WTC11 (cell line): ENCODE data around the gene OR3A2. TPM values are rescaled to one million over a fixed set of nuclear protein-coding genes. Genes with fewer than 3 reads are reported as not detected.
"Not testable (repeated sequence)": the region's sequence is repeated elsewhere in the genome, so short reads cannot be mapped to it uniquely, and the experiment has no call there.

Experiments used
- ATAC-seq: fragments of 200-7000 bp; cut with Tn5 transposase; 2 replicates; pipeline ENCODE4 v1.10.0; 2021; ENCODE audit warnings: mild to moderate bottlenecking, moderate library complexity
- CTCF ChIA-PET: fragments of 300-600 bp; sonication (Branson Sonifier 250); formaldehyde crosslinking; loops from one replicate; lab custom pipeline; 2021; ENCODE audit warnings: antibody characterized with exemption; lab: Charles Lee
- POLR2A ChIA-PET: fragments of 350-600 bp; sonication (Branson Sonifier 250); formaldehyde crosslinking; loops from one replicate; lab custom pipeline; 2021; ENCODE audit warnings: antibody characterized with exemption; lab: Charles Lee
- DNase-seq: peaks from one replicate; pipeline ENCODE4 v3.0.0; 2021; ENCODE audit warnings: low spot score
- H3K27ac Mint-ChIP-seq: 2 replicates; pipeline ENCODE4 v1.8.0; 2021; ENCODE audit warnings: mixed read lengths
- H3K27me3 Mint-ChIP-seq: 2 replicates; pipeline ENCODE4 v1.8.0; 2021; ENCODE audit warnings: low read depth, mild to moderate bottlenecking, moderate library complexity, mixed read lengths
- H3K36me3 Mint-ChIP-seq: 2 replicates; pipeline ENCODE4 v1.8.0; 2021; ENCODE audit warnings: mixed read lengths
- H3K4me1 Mint-ChIP-seq: 2 replicates; pipeline ENCODE4 v1.8.0; 2022; ENCODE audit warnings: mixed read lengths
- H3K4me3 Mint-ChIP-seq: 2 replicates; pipeline ENCODE4 v1.8.0; 2021; ENCODE audit warnings: mild to moderate bottlenecking, moderate library complexity, mixed read lengths
- H3K9me3 Mint-ChIP-seq: 2 replicates; pipeline ENCODE4 v1.8.0; 2021; ENCODE audit warnings: mixed read lengths
- ATF6 ChIP-seq: sonication (generic); formaldehyde crosslinking; IDR thresholded peaks from 2 replicates; pipeline ENCODE4 v1.8.1; 2023; ENCODE audit warnings: mild to moderate bottlenecking, missing genetic modification reagents
- CTCF ChIP-seq: fragments of 200-600 bp; IDR thresholded peaks from 2 replicates; pipeline ENCODE4 v1.8.0; 2022; ENCODE audit warnings: antibody characterized with exemption
- E2F5 ChIP-seq: sonication (generic); formaldehyde crosslinking; IDR thresholded peaks from 2 replicates; pipeline ENCODE4 v1.8.1; 2022; ENCODE audit warnings: mild to moderate bottlenecking, moderate library complexity, missing genetic modification reagents
- FOXK1 ChIP-seq: sonication (generic); formaldehyde crosslinking; IDR thresholded peaks from 2 replicates; pipeline ENCODE4 v1.8.0; 2022; ENCODE audit warnings: mild to moderate bottlenecking, moderate library complexity, missing genetic modification reagents
- FOXP1 ChIP-seq: sonication (generic); formaldehyde crosslinking; IDR thresholded peaks from 2 replicates; pipeline ENCODE4 v1.8.0; 2022; ENCODE audit warnings: missing genetic modification reagents, mild to moderate bottlenecking, moderate library complexity, borderline replicate concordance
- GTF2I ChIP-seq: fragments of 250-450 bp; sonication (Bioruptor Pico); conservative IDR thresholded peaks from 2 replicates; pipeline ENCODE4 v1.4.0; 2021; ENCODE audit warnings: mild to moderate bottlenecking
- HMGA2 ChIP-seq: fragments of 250-450 bp; sonication (Bioruptor Pico); IDR thresholded peaks from 2 replicates; pipeline ENCODE4 v1.4.0; 2021; ENCODE audit warnings: mild to moderate bottlenecking, moderate library complexity
- MLX ChIP-seq: sonication (generic); formaldehyde crosslinking; IDR thresholded peaks from 2 replicates; pipeline ENCODE4 v1.8.1; 2023; ENCODE audit warnings: mild to moderate bottlenecking, missing genetic modification reagents, moderate library complexity
- MXD4 ChIP-seq: fragments of 250-450 bp; sonication (Bioruptor Pico); IDR thresholded peaks from 2 replicates; pipeline ENCODE4 v1.8.0; 2021; ENCODE audit warnings: mild to moderate bottlenecking, moderate library complexity, borderline replicate concordance
- PRDM15 ChIP-seq: sonication (generic); formaldehyde crosslinking; IDR thresholded peaks from 2 replicates; pipeline ENCODE4 v1.8.0; 2022; ENCODE audit warnings: missing genetic modification reagents
- SOX15 ChIP-seq: fragments of 250-450 bp; sonication (Bioruptor Pico); IDR thresholded peaks from 2 replicates; pipeline ENCODE4 v1.9.0; 2021; ENCODE audit warnings: mild to moderate bottlenecking
- TP53 ChIP-seq: sonication (generic); formaldehyde crosslinking; IDR thresholded peaks from 2 replicates; pipeline ENCODE4 v1.8.1; 2023; ENCODE audit warnings: mild to moderate bottlenecking, missing genetic modification reagents
- USF1 ChIP-seq: sonication (generic); formaldehyde crosslinking; IDR thresholded peaks from 2 replicates; pipeline ENCODE4 v1.8.0; 2022; ENCODE audit warnings: mild to moderate bottlenecking, missing genetic modification reagents
- ZNF121 ChIP-seq: sonication (generic); formaldehyde crosslinking; IDR thresholded peaks from 2 replicates; pipeline ENCODE4 v1.8.0; 2023; ENCODE audit warnings: missing genetic modification reagents
- ZNF281 ChIP-seq: sonication (generic); formaldehyde crosslinking; IDR thresholded peaks from 2 replicates; pipeline ENCODE4 v1.8.0; 2023; ENCODE audit warnings: mild to moderate bottlenecking, missing genetic modification reagents
- ZNF317 ChIP-seq: sonication (generic); formaldehyde crosslinking; IDR thresholded peaks from 2 replicates; pipeline ENCODE4 v1.8.1; 2023; ENCODE audit warnings: low read depth, mild to moderate bottlenecking, moderate library complexity, missing genetic modification reagents, borderline replicate concordance
- ZNF671 ChIP-seq: fragments of 250-450 bp; sonication (Bioruptor Pico); IDR thresholded peaks from 2 replicates; pipeline ENCODE4 v1.8.0; 2021; ENCODE audit warnings: mild to moderate bottlenecking
- total RNA-seq: library from RNA; stranded (reverse); gene quantifications from 3 replicates; pipeline ENCODE4 v1.2.3, GENCODE V29; 2021

Gene OR3A2
- total RNA-seq, 1 experiment from 2014 or later = not detected

- H3K4me3 Mint-ChIP-seq, H3K27ac Mint-ChIP-seq, POLR2A ChIA-PET, H3K36me3 Mint-ChIP-seq, CTCF ChIA-PET, H3K4me1 Mint-ChIP-seq: not testable (repeated sequence)
- ATAC-seq (peak; percentile 77), DNase-seq (peak; percentile 56)
- TF ChIP-seq FOXK1 (CRISPR knock-in tag) = 0 out of 2 replicates have a peak, but pooled peaks have one; percentile 21
- 0 out of 2 replicates have a peak, but pooled peaks have one; percentile 26 for TF ChIP-seq FOXP1
- Mint-ChIP-seq H3K9me3 (peaks cover 20% of the 10 kb centered on the region), H3K27me3 (peaks cover 11% of the 10 kb centered on the region)
Observed at GRCh38 chr17:3397801-3398200, 11.7 kb upstream of the OR3A2 start.

GRCh38 chr17:3389791-3390190 is 3.7 kb upstream of the OR3A2 start:
- POLR2A ChIA-PET = no interaction called here
- H3K4me3 Mint-ChIP-seq = no peak overlapping the region
- H3K4me1 Mint-ChIP-seq = peaks cover 5% of the 10 kb centered on the region; the same call in 1 of the 2 replicates
- H3K36me3 Mint-ChIP-seq = no peaks in the 10 kb centered on the region
- H3K27ac Mint-ChIP-seq = no peak overlapping the region
- CTCF ChIA-PET = no interaction called here
- no peak for TF ChIP-seq HMGA2 (CRISPR knock-in tag)
- TF ChIP-seq MLX (CRISPR knock-in tag) = no peak
- TF ChIP-seq ZNF671 (CRISPR knock-in tag) = no peak
- no peak for TF ChIP-seq ZNF317 (CRISPR knock-in tag)
- ATAC-seq = no peak
- peaks cover 12% of the 10 kb centered on the region for H3K9me3 Mint-ChIP-seq
- DNase-seq = no peak
- peaks cover 30% of the 10 kb centered on the region for H3K27me3 Mint-ChIP-seq

GRCh38 chr17:3381957-3382356 is 4.2 kb downstream of the OR3A2 start:
- POLR2A ChIA-PET = no interaction called here
- TF ChIP-seq USF1 (CRISPR knock-in tag) (no peak), PRDM15 (CRISPR knock-in tag) (no peak), ZNF121 (CRISPR knock-in tag) (no peak), ATF6 (CRISPR knock-in tag) (no peak), ZNF281 (no peak), TP53 (CRISPR knock-in tag) (no peak), GTF2I (CRISPR knock-in tag) (no peak), FOXP1 (no peak), CTCF (no peak), E2F5 (CRISPR knock-in tag) (no peak), MXD4 (CRISPR knock-in tag) (no peak), SOX15 (CRISPR knock-in tag) (no peak)

More at GRCh38 chr17:3381957-3382356, 4.2 kb downstream of the OR3A2 start:
- no peaks in the 10 kb centered on the region for H3K36me3 Mint-ChIP-seq
- CTCF ChIA-PET = no interaction called here
- H3K4me3 Mint-ChIP-seq = no peak overlapping the region
- peak; percentile 15 for DNase-seq
- H3K9me3 Mint-ChIP-seq = peaks cover 6% of the 10 kb centered on the region
- no peak overlapping the region for H3K27ac Mint-ChIP-seq
- ATAC-seq = peak; percentile 68
- peaks cover 7% of the 10 kb centered on the region; the same call in 1 of the 2 replicates for H3K4me1 Mint-ChIP-seq
- H3K27me3 Mint-ChIP-seq = peaks cover 36% of the 10 kb centered on the region
